Measurements from ENCODE around the gene FOXO4. TPM values are rescaled to one million over a fixed set of nuclear protein-coding genes. Genes with fewer than 3 reads are reported as not detected.

FOXO4 gene
- total RNA-seq, 1 experiment from 2014 or later: 17.7 TPM

DNA sequence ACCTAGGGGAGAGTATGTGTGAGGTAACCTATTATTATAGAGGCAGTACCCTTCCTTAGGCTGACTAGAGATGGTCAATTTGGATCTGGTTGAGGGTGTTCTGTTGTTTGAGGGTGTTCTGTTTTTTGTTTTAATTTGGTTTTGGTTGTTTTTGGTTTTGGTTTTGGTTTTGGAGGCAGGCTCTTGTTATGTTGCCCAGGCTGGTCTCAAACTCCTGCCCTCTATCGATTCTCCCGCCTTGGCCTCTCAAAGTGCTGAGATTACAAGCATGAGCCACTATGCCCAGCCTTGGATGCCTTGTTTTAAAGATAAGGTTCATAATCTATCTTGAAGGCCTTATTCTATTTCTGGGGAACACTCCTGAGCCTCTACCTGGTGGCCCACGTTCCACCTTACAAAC lies 10.0 kb downstream of the FOXO4 start:
- no peak for TF ChIP-seq CTCF (conservative IDR thresholded peaks at IDR 0.05)
- Histone ChIP-seq H2BK20ac (ENCODE audit: low read depth, low read length, poor library complexity, severe bottlenecking) (no peak overlapping the region), H4K20me1 (ENCODE audit: control insufficient read depth, insufficient read depth, insufficient read length) (no peaks in the 10 kb centered on the region), H3K56ac (ENCODE audit: insufficient read length, low read depth, low read length) (no peak overlapping the region), H3K23me2 (ENCODE audit: insufficient read length, low read depth, low read length, poor library complexity, severe bottlenecking) (no peaks in the 10 kb centered on the region), H3K4me1 (ENCODE audit: insufficient read depth, low read length) (peaks cover 5% of the 10 kb centered on the region; the same call in 1 of the 2 replicates), H3K4ac (ENCODE audit: low read depth, low read length) (no peak overlapping the region), H3K27ac (ENCODE audit: insufficient read length, low read depth, low read length) (no peak overlapping the region), H3K4me2 (ENCODE audit: insufficient read depth, insufficient read length, low read length) (no peak overlapping the region), H3K14ac (ENCODE audit: insufficient read depth, low read length) (no peak overlapping the region), H4K8ac (replicated peaks; ENCODE audit: insufficient read length, low read depth, low read length) (no peak overlapping the region), H3K79me2 (ENCODE audit: insufficient read depth, low read length) (no peaks in the 10 kb centered on the region), H2BK15ac (ENCODE audit: low read depth, low read length) (no peak overlapping the region), H3K9me3 (ENCODE audit: control insufficient read depth, low read depth, low read length) (peaks cover 12% of the 10 kb centered on the region), H2AK5ac (ENCODE audit: insufficient read length, low read length) (no peak overlapping the region), H2BK120ac (ENCODE audit: low read depth, low read length, poor library complexity, severe bottlenecking) (no peak overlapping the region), H3K27me3 (ENCODE audit: insufficient read depth, low read length) (no peaks in the 10 kb centered on the region), H4K91ac (ENCODE audit: insufficient read length, low read depth, low read length) (no peak overlapping the region), H3T11ph (ENCODE audit: low read length) (no peak overlapping the region), H4K5ac (ENCODE audit: insufficient read length, low read depth, low read length) (no peak overlapping the region), H3K79me1 (ENCODE audit: insufficient read depth, low read depth, low read length, poor library complexity, severe bottlenecking) (no peaks in the 10 kb centered on the region), H2AFZ (ENCODE audit: low read length) (no peak overlapping the region), H2BK5ac (ENCODE audit: insufficient read length, low read length) (no peak overlapping the region), H3K18ac (ENCODE audit: insufficient read length, low read depth, low read length) (no peak overlapping the region), H2BK12ac (ENCODE audit: insufficient read length, low read depth, low read length) (no peak overlapping the region), H3K9ac (ENCODE audit: extremely low read depth, insufficient read length, low read length) (no peak overlapping the region), H3K23ac (ENCODE audit: insufficient read length, low read depth, low read length) (no peak overlapping the region)
- Mint-ChIP-seq H3K27me3 (ENCODE audit: low read depth) (peaks cover 53% of the 10 kb centered on the region), H3K4me1 (peaks cover 31 to 46% of the 10 kb centered on the region in 2 experiments), H3K36me3 (ENCODE audit: insufficient read depth in 1 of 3, low read depth in 3 of 3) (peaks cover 2 to 12% (median 10%) of the 10 kb centered on the region in 3 experiments; a peak in 5 of 7 replicates), H3K27ac (no peak overlapping the region), H3K4me3 (no peak overlapping the region), H3K9me3 (peaks cover 78 to 85% of the 10 kb centered on the region in 2 experiments)
- no peak for DNase-seq
- no CpG with 5 or more reads among the region's 3 CpGs for WGBS (ENCODE audit: extremely low coverage, insufficient read length, low lambda C conversion rate)
